GM21390 (cell line): ENCODE measurements around the gene PTPRT.
"Not testable (repeated sequence)": the region's sequence is repeated elsewhere in the genome, so short reads cannot be mapped to it uniquely, and the experiment has no call there.

Experiments
- ATAC-seq: cut with Tn5 transposase; IDR thresholded peaks from one replicate; pipeline ENCODE4 v1.9.1; 2021; ENCODE audit not compliant: unreplicated experiment

Gene PTPRT

DNA sequence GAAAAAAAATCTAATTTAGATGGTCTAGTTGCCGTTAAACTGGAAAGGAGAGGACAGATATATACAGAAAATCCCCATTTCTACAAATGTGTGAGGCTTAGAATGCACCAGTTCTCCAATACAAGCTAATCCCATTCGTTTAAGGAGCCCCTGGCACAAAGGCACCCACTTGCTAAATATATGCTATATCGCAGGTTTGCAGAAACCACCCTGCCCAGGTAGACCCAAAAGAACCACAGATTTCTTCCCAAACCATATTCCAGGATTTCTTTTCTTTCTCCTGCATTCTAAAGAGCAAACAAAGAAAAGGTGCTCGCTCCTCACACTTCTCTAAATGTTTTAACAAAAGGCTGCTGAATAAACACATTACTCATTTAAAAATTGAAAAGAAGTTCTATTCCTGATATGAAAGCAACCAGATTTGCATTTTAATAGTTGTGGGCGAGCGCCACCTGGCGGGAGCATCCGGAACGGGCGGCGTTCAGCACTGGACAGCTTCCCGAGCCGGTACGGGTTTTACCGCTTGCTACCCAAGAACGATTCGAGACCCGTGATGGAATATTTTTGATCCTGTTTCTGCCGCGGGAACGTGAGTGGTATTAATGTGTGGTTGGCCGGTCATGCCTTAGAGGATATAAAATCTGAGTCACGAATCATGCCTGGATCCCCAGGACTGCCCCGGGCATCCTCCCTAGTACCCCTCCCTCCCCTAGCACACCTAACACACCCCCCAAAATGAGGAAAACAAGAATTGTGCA lies 2.1 kb downstream of the PTPRT start:
- no peak for ATAC-seq

DNA sequence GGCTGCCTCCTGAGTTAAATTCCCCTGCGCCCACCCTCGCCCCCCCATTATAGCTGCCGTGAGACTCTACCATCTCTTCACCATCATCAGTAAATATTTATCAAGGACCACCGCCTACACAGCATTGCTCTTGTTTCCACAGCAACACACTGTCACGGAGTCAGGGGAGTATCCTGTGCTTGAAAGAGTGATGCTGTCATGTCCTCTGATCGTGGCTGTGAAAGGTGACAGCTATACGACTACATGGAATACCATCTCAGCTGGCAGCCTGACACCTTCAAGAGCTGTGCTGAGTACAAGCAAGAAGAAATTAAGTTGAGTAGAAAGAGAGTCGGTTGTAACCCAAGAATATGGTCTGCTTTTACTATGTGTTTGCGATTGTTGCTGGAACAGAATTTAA lies 3.4 kb downstream of the PTPRT start:
- no peak for ATAC-seq

DNA sequence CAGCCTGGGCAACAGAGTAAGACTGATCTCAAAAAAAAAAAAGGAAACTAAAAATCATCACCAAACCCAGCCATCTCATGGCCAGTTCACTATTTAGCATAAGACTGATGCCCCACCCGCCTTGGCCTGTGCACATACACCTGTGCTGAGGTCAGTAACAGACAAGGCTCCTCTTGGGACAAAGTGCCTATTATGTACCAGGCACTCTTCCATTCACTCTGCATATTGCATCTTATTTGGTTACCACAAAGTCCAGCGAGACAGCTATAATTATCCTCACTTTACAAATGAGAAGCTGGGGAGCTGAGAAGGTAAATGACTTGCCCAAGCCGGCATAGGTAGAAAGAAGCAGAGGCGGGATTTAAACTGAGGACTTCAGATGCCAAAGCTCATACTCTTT lies 3.8 kb downstream of the PTPRT start:
- ATAC-seq = no peak

GRCh38 chr20:43183536-43184070 lies 6.1 kb downstream of the PTPRT start:
- ATAC-seq = no peak

DNA sequence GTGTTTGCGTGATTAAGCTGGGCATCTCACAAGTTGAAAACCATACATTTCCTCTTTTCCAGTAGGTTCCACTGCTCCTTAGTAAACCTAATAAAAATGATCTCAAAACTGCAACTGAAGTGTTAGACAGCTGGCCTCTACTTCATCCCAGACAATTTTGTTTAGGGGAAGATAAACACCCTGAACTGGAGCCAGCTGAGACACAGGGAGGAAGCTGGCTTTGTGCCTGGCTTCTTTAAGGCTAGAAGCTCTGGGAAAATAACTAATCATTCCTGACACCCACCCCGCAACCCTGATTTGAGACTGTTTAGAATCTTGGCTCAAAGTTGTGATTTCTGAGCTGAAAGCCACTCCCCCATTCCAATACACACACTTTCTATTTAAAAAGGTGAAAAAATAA lies 11.6 kb downstream of the PTPRT start:
- no peak for ATAC-seq

GRCh38 chr20:43176726-43177125 lies 13.0 kb downstream of the PTPRT start:
- ATAC-seq = no peak

DNA sequence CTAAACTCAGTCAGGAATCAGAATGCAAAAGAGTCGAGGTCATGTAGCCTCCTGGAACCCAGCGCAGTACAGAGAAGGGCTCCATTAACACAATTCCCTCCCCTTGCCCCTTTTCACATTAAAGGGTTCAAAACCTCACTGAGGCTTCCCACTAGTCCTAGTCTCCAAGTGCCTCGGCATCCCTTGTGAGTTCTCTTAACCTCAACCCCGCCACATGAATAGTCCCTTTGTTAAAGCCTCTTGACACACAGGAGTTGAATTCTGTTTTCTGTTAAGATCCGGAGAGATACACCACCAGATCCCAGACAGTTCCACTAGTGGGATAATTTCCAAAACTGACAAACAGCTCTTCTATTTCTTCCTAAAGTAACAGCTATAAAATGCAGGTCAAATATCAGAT lies 17.8 kb downstream of the PTPRT start:
- ATAC-seq = no peak

DNA sequence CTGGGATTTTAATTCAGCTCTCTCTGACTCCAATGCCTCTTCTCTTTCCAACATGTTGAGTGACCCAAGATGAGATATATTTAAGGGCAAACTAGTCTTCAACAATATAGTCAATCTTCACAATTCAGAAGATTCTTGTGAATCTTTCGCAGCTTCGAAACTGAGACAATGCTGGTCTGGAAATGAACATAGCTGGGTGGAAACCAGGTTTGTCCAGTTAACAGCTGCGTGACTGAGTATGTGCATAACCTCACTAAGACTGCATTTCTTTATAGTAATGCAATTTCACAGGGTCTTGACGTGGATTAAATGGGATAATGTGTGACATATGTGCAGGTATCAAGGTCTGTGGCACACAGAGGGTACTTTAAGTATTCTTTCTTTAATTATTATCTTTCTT lies 18.9 kb downstream of the PTPRT start:
- ATAC-seq = no peak

DNA sequence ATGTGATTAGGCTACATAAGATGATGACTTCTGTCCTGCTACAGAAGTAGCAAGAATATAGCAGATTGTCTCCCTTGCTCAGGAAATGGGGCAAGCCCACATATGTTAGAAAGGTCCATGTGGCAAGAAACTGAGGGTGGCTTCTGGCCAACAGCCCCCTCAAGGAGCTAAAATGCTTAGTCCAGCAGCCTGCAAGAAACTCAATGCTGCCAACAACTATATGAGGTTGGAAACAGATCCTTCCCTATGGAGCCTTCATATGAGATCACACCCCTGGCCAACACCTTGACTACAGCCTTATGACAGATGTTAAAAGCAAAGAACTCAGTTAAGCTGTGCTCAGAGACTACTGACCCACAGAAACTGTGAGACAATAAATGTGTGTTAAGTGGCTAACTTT lies 22.1 kb downstream of the PTPRT start:
- no peak for ATAC-seq

- no peak for ATAC-seq
These were observed 22.7 kb downstream of the PTPRT start for GRCh38 chr20:43167021-43167420.

DNA sequence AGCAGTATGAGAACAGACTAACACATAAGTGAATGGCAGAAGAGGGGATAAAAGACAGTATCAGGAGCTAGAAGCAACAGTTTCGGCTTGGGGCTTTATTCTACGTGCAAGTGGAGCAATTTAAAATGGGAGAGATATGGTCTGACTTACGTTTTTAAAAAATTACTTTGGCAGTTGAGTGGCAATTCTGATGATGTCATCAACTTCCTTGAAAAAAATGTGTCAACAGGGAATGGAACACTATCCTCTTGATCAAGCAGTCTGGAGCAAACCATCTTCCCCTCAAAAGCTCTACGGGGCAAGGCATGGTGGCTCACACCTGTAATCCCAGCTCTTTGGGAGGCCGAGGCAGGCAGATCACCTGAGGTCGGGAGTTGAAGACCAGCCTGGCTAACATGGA lies 24.1 kb downstream of the PTPRT start:
- ATAC-seq = no peak

DNA sequence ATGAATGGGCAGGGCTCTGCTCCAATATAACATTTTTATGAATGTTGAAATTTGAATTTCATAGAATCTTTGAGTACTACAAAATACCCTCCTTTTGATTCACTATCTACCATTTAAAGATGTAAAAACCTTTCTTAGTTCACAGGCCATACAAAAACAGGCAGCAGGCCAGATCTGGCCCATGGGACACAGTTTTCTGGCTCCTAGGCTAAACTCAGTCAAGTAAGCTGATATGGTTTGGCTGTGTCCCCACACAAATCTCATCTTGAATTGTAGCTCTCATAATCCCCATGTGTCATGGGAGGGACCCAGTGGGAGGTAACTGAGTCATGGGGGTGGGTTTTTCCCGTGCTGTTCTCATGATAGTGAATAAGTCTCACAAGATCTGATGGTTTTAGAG lies 25.0 kb downstream of the PTPRT start:
- not testable (repeated sequence) for ATAC-seq

DNA sequence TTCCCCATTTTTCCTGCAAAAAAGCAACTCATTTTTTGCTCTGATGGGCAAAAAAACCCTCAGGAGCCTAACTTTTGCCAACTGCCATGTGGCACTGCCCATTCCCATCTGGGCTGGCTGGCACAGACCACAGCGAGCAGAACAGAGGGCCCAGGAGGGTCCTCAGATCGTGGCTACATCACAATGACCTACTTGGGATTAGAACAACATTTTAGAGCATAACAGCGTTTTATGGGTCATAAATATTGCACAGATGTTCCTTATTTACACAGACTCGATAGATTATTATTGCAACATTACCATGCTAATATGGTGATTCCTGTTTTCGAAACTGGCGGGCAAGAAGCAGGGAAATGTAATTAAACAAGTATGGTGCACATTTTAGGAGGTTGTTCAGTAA lies 28.0 kb downstream of the PTPRT start:
- no peak for ATAC-seq

- ATAC-seq = no peak
These were observed 28.8 kb downstream of the PTPRT start for GRCh38 chr20:43160941-43161340.

DNA sequence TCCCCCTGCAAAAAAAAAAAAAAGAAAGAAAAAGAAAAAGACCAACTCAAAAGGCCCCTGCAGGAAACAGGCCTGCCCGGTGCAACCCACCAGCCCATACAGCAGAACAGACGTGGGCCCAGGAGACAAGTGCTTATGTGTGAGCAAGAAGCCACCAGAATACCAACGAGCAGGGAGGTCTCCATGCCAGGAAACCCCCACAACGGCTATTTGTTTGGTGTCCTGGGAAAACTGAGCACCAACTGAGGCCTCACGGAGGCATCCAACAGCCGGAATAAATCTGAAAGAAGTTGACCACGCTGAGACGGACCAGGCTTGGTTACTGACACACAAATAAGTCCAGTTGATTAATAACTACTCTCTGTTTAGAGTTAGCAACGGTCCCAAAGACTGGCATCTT lies 29.7 kb downstream of the PTPRT start:
- no peak for ATAC-seq

DNA sequence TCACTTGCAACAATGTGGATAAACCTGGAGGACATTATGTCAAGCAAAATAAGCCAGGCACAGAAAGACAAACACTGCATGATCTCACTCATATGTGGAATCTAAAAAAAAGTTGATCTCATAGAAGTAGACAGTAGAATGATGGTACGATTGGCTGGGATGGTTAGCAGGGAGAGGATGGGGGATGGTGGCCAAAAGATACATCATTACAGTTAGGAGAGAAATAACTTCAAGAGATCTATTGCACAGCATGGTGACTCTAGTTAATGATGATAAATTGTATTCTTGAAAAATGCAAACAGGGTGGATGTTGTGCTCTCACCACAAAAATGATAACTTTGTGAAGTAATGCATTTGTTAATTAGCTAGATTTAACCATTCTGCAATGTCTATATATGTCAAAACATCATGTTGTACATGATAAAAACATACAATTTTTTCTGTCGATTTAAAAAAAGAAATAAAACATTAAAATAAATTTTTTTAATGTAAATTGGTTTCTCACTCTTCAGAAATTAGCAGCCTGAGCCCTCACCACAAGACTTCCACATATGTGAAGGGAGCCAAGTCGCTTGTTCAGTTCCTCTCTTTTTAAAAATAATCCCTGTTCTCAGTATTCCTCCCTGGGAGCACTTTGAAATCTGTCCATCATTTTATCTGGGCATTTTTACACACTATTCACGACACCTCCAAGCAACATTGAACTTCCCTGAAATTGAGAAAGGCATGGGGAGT lies 34.2 kb downstream of the PTPRT start:
- ATAC-seq = no peak

DNA sequence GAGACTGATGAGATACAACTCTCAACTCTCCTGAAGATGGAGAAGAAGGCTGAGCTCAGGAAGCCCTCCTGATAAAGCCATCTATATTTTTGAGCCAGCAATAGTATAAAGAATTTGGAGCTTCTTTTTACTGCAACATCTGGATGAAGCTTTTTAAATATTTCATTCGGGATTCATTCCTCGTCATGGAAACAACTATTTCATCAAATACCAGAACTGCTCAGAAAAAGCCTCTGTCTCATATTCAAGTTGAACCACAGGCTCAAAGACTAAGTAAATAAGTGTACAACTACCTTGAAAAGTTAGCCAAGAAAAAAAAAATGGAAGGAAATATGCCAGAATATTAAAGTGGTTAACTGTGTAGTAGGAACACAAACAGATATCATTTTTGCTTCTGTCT lies 37.8 kb downstream of the PTPRT start:
- no peak for ATAC-seq

DNA sequence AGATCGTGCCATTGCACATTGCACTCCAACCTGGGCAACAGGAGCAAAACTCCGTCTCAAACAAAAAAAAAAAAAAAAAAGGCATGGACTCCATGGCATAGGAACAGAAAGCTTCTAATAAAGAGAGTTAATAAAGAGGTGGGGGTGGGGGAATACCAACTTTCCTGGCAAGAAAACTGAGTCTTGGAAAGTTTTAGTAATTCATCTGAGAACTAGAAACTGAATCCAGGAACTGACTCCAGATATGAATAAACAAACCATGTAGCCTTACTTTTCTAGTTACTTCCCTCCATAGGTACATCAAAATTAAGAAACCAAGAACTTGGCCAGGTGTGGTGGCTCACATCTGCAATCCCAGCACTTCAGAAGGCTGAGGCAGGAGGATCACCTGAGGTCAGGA lies 38.5 kb downstream of the PTPRT start:
- ATAC-seq = no peak

DNA sequence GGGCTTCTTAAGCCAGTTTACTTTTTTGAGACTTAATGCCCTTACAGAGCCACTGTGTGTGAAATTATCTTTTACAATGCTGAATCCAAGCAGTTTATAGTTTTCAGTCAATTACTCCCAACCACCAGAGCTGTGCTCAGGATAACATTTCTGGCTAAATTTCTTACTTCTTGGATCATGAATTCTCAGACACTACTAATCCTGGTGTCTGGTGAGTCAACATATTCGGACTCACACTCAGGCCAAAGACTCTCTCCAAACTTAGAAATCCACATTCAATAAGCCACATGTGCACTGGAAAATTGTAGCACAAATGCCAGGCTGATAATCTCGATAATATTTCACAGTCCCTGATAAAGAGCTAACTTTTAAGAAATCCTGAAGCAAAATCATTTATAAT lies 49.0 kb downstream of the PTPRT start:
- ATAC-seq = no peak

DNA sequence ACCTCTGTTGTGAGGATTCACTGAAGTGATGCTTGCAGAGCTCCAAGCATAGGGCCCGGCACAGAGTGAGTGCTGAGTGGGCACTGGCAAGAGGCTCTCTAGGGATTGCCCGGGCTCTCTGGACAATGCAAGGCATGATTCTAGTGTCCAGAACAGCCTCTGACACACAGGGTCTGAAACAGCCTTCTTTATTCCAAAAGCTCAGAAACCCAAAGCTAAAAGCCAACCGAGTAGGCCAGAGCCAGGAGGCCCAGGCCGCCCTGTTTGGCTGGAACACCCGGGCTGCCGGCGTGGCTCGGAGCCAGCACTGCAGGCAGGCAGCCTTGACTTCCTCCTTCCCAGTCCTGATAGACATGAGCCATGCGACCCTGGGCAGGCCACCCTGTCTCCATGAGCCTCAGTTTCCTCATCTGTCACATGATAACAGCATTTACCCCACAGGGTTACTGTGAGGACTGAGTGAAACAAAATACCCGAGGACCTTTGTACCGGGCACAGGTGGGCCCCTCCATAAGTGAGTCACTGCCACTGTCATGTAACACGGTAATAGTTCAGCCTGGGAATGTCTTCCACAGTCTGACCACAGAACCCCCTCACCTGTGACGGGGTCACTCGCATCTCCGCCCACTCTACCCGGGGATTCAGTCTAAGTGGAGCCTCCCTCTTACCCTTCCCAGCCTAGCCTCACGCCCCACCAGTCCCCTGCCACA lies 51.5 kb downstream of the PTPRT start:
- ATAC-seq = no peak

DNA sequence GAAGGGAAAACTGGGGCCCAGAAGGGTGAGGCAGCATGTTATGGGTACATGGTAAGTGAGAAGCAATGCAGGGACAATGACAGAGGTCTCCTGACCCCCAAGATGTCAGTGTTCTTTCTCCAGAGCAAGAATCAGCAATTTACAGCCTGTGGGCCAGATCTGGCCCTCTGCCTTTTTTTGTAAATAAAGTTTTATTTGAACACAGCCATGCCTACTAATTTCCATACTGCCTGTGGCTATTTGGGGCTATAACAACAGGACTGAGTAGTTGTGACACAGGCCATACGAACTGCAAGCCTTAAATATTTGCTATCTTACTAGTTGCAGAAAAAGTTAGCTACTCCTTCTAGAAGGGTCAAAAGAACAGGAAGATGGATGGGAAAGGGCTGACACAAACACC lies 52.5 kb downstream of the PTPRT start:
- no peak for ATAC-seq

DNA sequence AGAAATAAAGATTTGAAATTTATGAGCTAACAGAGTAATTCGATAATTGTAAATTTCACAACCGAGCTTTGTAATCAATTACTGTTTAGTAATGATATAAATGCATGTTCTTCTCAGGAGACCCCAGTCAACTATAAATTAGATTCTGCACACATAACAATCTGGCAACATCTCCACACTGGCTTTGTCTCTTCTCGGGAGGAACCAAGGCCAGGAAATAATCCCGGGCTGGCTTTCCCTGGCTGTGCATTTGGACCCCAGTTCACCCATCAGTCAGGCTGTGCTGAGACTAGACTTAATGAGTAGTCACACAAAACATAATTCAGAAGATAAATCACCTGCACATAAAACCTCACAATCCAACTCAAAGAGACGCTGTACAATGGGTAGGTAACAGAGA lies 65.5 kb downstream of the PTPRT start:
- ATAC-seq = no peak
